T-helper 2 cell treated with Interferon-gamma antibody and Interleukin-4, amounts not matched to agents 100 ng/mL and 5 ng/mL, for 36 hours (primary cell): ENCODE results near the gene WWOX. TPM values are rescaled to one million over a fixed set of nuclear protein-coding genes. Genes with fewer than 3 reads are reported as not detected.

Experiments used
- intact Hi-C: fragments of 100-400 bp; cut with micrococcal nuclease; formaldehyde crosslinking; loops from one replicate; pipeline ENCODE4 v1.15.1; 2023
- total RNA-seq: library from RNA; stranded (reverse); gene quantifications from 2 replicates; pipeline ENCODE4 v1.2.3, GENCODE V29; 2022

The WWOX gene
- total RNA-seq, 1 donor from 2014 or later: 26.3 TPM

DNA sequence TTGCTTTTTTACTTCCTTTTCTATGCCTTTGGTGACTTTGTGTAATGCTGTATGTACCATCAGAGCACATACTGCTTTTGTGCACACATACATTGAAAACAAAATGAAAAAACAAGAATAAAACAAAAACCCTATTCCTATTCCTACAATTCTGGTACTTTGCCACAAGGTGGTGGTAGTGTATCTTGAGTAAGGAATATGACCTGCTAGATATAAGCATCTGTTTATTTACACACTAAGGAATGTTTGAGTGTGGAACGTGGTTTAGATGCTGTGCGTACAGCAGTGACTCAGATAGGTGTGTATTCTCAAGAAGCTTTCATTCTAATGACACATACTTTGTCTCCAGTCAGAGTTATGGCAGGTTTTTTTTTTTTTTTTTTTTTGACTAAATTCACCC is 606.2 kb downstream of the WWOX start:
- intact Hi-C loops: loop anchor here (1.0 to 10.0 kb wide), 3 partner anchors 65 to 1379 kb away; no protein-coding TSS in a partner anchor

GRCh38 chr16:78706637-78707036 is 607.2 kb downstream of the WWOX start:
- intact Hi-C loops: loop anchor here (1.0 to 10.0 kb wide), 3 partner anchors 64 to 1378 kb away; no protein-coding TSS in a partner anchor

GRCh38 chr16:78709137-78709884 is 609.9 kb downstream of the WWOX start:
- intact Hi-C loops: loop anchor here (5.0 to 10.0 kb wide), 2 partner anchors 338 to 1375 kb away; no protein-coding TSS in a partner anchor

DNA sequence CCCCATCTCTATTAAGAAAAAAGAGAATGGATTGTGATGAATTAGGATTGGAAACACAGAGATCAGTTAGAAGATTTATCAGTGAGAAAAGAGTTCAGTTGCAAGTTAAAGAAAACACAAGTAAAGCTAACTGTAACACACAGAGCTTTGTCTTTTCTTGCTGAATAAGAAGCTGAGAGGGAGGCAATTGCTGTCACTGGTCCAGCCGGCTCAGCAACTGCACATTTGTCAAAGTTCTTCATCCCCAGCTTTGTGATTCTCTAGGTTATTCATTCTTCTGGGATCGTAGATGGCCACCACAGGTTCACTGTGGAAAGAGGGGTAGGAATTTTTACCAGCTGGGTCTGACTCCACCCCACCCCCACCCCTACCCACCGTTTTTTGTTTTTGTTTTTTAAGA is 615.7 kb downstream of the WWOX start:
- intact Hi-C loops: no loop called here

- intact Hi-C loops: no loop called here
Measured at GRCh38 chr16:78715673-78716072, 616.2 kb downstream of the WWOX start.

DNA sequence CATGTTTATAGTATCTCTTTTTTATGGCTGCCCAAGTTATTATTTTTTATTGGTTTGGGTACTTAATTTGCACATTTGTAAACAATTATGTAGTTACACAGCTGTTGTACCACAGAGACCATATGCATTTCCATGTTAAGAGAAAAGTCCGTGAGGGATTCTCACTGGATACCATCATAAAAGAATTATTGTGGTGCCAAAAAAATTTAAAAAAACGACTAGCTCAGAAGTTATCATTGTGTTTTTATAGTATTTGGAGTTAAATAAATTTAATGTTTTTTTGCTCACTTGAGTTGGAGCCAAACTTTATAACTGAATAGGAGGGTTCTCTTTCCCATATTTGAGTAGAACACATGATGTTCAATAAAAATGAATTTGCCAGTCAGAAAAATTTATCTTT is 618.7 kb downstream of the WWOX start:
- intact Hi-C loops: no loop called here

- intact Hi-C loops: no loop called here
Measured at GRCh38 chr16:78720416-78720815, 621.0 kb downstream of the WWOX start.

- intact Hi-C loops: no loop called here
Measured at GRCh38 chr16:78727536-78727935, 628.1 kb downstream of the WWOX start.

- intact Hi-C loops: no loop called here
Measured at GRCh38 chr16:78729687-78730086, 630.2 kb downstream of the WWOX start.

DNA sequence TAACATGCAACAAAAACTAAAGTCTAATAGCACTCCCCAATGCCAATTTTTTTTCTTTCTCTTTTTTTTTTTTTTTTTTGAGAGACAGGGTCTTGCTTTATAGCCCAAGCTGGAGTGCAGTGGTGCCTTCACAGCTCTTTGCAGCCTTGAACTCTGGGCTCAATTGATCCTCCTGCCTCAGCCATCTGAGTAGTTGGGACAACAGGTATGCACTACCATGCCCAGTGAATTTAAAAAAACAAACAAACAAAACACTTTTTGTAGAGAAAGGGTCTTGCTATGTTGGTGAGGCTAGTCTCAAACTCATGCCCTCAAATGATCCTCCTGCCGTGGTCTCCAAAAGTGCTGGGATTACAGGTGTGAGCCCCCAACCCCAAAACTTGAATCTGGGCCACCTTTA is 632.3 kb downstream of the WWOX start:
- intact Hi-C loops: no loop called here

DNA sequence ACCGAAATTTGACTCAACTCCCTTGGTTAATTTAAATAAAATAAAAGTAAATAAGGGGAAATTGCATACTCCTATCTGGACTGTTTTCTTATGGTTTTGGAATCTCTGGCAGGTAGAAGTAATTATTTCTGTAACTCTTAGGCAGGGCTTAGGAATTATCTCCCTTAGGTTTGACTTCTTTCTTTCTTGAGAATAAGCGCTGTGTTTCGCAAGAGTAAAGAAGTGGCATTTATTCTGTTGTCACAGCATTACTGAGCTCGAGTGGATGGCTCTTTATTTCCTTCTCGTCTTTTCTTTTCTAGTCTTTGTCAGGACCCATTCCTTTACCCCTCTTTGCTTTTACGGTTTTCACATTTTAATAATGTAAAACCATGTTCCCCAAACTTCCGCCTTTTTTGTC is 633.2 kb downstream of the WWOX start:
- intact Hi-C loops: no loop called here

GRCh38 chr16:78735337-78735736 is 635.9 kb downstream of the WWOX start:
- intact Hi-C loops: no loop called here

GRCh38 chr16:78737630-78738029 is 638.2 kb downstream of the WWOX start:
- intact Hi-C loops: no loop called here

GRCh38 chr16:78738557-78738956 is 639.1 kb downstream of the WWOX start:
- intact Hi-C loops: no loop called here

DNA sequence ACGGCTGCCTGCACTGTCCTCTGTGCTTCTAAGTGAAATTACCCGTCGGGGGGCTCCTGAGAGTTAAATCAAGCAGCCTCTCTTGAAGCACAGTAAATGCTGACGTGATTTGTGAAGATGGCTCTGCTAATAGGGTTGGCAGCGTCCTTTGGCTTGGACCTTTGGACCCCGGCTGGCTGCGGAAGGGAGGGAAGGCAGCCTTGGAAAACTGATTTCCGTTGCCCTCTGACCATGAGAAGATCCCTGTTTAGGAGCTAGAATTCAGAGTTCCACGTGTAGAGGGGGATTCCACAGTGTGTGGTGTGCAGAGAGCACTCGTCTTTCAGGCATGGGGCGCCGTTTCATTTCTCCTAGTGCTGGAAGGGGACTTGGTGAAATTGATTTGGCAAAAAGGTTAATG is 640.8 kb downstream of the WWOX start:
- intact Hi-C loops: no loop called here

DNA sequence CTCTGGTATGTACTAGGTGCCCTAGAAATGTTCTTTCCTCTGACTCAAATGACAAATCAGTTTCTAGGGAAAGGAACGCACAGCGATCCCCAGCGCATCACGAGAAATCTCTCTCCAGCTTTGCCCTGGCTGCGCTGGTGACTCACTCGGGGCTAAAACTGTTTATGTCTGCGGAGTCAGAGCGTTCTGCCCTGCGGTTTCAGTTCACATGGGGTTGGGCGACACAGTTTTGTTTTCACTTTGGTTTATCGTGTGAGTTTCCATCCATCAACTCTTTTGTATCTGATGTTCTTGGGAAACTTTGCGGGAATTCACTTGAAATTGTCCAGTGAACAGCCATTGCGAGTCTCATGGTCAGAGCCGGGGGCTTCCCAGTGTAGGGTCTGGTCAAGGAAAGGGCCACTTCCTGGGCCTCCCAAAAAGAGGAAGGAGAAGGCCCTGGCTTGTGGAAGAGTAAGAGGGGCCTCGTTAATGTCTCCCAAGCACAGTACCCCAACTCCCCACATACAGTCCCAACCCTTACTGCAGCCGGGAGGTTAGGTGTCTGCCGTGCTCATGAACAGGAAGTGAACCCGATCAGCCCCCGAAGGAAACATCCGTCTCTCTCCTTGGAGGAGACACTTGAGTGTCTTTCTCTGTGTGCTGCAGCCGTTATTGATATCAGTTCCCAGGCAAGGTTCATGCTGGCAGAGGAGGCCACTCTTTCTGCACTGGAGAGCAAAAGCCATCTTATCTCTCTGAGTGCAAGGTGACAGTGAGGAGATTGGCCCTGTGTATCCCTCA is 643.2 kb downstream of the WWOX start:
- intact Hi-C loops: no loop called here

- intact Hi-C loops: no loop called here
Measured at GRCh38 chr16:78743556-78743955, 644.1 kb downstream of the WWOX start.

DNA sequence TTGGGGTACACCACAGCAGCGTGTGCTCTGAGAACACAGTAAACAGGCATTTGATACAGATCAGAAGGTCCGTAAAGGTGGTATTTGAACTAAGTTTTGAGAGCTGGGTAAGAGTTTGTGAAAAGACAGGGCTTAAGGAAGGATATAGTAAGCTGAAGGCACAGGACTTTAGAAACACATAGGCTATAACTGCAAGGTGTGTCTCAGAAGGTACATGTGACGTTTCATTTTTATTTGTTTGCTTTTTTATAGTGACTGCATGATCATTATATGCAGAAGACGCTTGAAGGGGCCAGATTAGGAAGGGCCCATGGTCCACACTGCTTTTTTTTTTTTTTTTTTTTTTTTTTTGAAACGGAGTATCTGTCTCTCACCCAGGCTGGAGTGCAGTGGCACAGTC is 644.6 kb downstream of the WWOX start:
- intact Hi-C loops: no loop called here

GRCh38 chr16:78744796-78745107 is 645.3 kb downstream of the WWOX start:
- intact Hi-C loops: no loop called here

- intact Hi-C loops: no loop called here
Measured at GRCh38 chr16:78745108-78746019, 645.9 kb downstream of the WWOX start.

GRCh38 chr16:78746718-78747117 is 647.3 kb downstream of the WWOX start:
- intact Hi-C loops: no loop called here
